HepG2 (cell line): ENCODE measurements around the gene DLX1. TPM values are rescaled to one million over a fixed set of nuclear protein-coding genes. Genes with fewer than 3 reads are reported as not detected.

ENCODE experiments used
- BCL6 ChIP-seq: IDR thresholded peaks from 2 replicates; pipeline ENCODE4 v1.6.1; 2016; ENCODE audit warnings: missing genetic modification reagents, missing compliant biosample characterization
- CBFB ChIP-seq: sonication (generic); formaldehyde crosslinking; IDR thresholded peaks from 2 replicates; pipeline ENCODE4 v1.4.0; 2020; ENCODE audit warnings: missing genetic modification reagents
- EHMT2 ChIP-seq: fragments of 200-600 bp; sonication (generic); IDR thresholded peaks from 2 replicates; pipeline ENCODE4 v1.7.0; 2017; ENCODE audit warnings: antibody characterized with exemption, low read depth, low read length, borderline replicate concordance
- FOXA1 ChIP-seq, 2 experiments: fragments of 450-650 bp in 1 of 2; sonication (generic) in 1 of 2; formaldehyde crosslinking in 1 of 2; IDR thresholded peaks; 2 replicates each; pipeline versions ENCODE4 v1.4.0 to v1.6.1; 2016 to 2020; ENCODE audit warnings: missing genetic modification reagents in 1 of 2
- HOXA7 ChIP-seq: sonication (generic); formaldehyde crosslinking; IDR thresholded peaks from 2 replicates; pipeline ENCODE4 v1.8.1; 2022; ENCODE audit warnings: mild to moderate bottlenecking, missing genetic modification reagents, moderate library complexity
- MAF1 ChIP-seq: sonication (generic); formaldehyde crosslinking; IDR thresholded peaks from 2 replicates; pipeline ENCODE4 v1.5.0; 2020; ENCODE audit warnings: missing genetic modification reagents, borderline replicate concordance
- SMYD3 ChIP-seq: sonication (generic); formaldehyde crosslinking; IDR thresholded peaks from 2 replicates; pipeline ENCODE4 v1.8.1; 2023; ENCODE audit warnings: mild to moderate bottlenecking, missing genetic modification reagents
- SP1 ChIP-seq, 2 experiments: fragments of 450-650 bp in 1 of 2; sonication (generic) in 1 of 2; formaldehyde crosslinking in 1 of 2; IDR thresholded peaks; 2 replicates each; pipeline versions ENCODE4 v1.4.0 to v1.6.1; 2016 to 2020; ENCODE audit warnings: missing genetic modification reagents in 1 of 2
- TCF7L2 ChIP-seq: IDR thresholded peaks from 2 replicates; pipeline ENCODE4 v1.6.1; 2011; ENCODE audit warnings: mild to moderate bottlenecking, low read depth, low read length, moderate library complexity
- U2AF1 ChIP-seq: fragments of 200-400 bp; formaldehyde crosslinking; optimal IDR thresholded peaks from 2 replicates; pipeline ENCODE3; 2017; ENCODE audit warnings: mild to moderate bottlenecking, low read depth, low read length
- ZNF724P ChIP-seq: sonication (generic); formaldehyde crosslinking; IDR thresholded peaks from 2 replicates; pipeline ENCODE4 v1.8.0; 2022; ENCODE audit warnings: missing genetic modification reagents, borderline replicate concordance
- polyA plus RNA-seq, 8 experiments: library from polyadenylated mRNA; depleted of rRNA in 3 of 8; stranded (reverse) in 7 of 8; unstranded in 1 of 8; fragments of >200 nt; fragmentation: Illumina TruSeq in 4 of 8; extraction: Trizol in 4 of 8; gene quantifications; 2 replicates each; pipeline versions ENCODE4 v1.2.1 to v1.2.3, GENCODE V29; 2011 to 2016; ENCODE audit warnings: low read depth in 4 of 8, missing spikeins in 1 of 8, mixed read lengths in 1 of 8; ENCODE audit not compliant: insufficient read depth in 1 of 8
- total RNA-seq, 5 experiments: library from RNA; depleted of rRNA; stranded (reverse); fragments of >200 nt; fragmentation: Illumina TruSeq; extraction: Trizol; gene quantifications; 2 replicates each; pipeline ENCODE4 v1.2.3, GENCODE V29; 2016; ENCODE audit warnings: low read depth in 1 of 5
- TF ChIP-seq, protein P1 (sequence below): sonication (generic); formaldehyde crosslinking; IDR thresholded peaks from 2 replicates; pipeline ENCODE4 v1.5.0; 2020; ENCODE audit warnings: mild to moderate bottlenecking, missing genetic modification reagents, borderline replicate concordance
- TF ChIP-seq, protein P2 (sequence below): conservative IDR thresholded peaks from 2 replicates; pipeline ENCODE4 v1.6.1; 2018; ENCODE audit warnings: missing genetic modification reagents
- TF ChIP-seq, protein P3 (sequence below): sonication (generic); formaldehyde crosslinking; IDR thresholded peaks from 2 replicates; pipeline ENCODE4 v1.5.1; 2020; ENCODE audit warnings: missing genetic modification reagents, mild to moderate bottlenecking, borderline replicate concordance
- TF ChIP-seq, protein P4 (sequence below): sonication (generic); formaldehyde crosslinking; conservative IDR thresholded peaks from 2 replicates; pipeline ENCODE4 v1.8.1; 2023; ENCODE audit warnings: missing genetic modification reagents
- TF ChIP-seq, protein P5 (sequence below): sonication (generic); formaldehyde crosslinking; IDR thresholded peaks from 2 replicates; pipeline ENCODE4 v1.5.0; 2020; ENCODE audit warnings: missing genetic modification reagents

Gene DLX1
- total and polyA plus RNA-seq, 2 of the 13 experiments (the other 11 are each of a cell fraction or from before 2014, with no cell fraction given) = 0.18 to 0.86 TPM

DNA sequence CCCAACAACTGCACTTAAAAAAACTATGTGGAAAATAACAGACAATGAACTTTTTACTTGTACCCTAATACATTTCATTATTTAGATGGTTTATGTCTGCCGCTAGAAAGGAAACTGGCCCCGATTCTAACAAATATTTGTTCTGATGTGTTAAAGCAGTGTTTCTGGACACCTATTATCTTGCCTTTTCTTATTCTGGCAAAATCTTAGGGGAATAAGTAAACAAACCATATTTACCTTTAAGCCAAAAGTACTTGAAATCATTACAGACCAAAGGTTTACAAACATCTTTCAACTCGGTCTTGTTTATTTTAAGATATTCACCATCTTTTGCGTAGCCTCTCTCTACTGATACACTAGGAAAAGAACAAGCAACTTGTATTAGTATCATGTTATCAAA is 11.8 kb upstream of the DLX1 start (continued):
- TF ChIP-seq, protein P1, sequence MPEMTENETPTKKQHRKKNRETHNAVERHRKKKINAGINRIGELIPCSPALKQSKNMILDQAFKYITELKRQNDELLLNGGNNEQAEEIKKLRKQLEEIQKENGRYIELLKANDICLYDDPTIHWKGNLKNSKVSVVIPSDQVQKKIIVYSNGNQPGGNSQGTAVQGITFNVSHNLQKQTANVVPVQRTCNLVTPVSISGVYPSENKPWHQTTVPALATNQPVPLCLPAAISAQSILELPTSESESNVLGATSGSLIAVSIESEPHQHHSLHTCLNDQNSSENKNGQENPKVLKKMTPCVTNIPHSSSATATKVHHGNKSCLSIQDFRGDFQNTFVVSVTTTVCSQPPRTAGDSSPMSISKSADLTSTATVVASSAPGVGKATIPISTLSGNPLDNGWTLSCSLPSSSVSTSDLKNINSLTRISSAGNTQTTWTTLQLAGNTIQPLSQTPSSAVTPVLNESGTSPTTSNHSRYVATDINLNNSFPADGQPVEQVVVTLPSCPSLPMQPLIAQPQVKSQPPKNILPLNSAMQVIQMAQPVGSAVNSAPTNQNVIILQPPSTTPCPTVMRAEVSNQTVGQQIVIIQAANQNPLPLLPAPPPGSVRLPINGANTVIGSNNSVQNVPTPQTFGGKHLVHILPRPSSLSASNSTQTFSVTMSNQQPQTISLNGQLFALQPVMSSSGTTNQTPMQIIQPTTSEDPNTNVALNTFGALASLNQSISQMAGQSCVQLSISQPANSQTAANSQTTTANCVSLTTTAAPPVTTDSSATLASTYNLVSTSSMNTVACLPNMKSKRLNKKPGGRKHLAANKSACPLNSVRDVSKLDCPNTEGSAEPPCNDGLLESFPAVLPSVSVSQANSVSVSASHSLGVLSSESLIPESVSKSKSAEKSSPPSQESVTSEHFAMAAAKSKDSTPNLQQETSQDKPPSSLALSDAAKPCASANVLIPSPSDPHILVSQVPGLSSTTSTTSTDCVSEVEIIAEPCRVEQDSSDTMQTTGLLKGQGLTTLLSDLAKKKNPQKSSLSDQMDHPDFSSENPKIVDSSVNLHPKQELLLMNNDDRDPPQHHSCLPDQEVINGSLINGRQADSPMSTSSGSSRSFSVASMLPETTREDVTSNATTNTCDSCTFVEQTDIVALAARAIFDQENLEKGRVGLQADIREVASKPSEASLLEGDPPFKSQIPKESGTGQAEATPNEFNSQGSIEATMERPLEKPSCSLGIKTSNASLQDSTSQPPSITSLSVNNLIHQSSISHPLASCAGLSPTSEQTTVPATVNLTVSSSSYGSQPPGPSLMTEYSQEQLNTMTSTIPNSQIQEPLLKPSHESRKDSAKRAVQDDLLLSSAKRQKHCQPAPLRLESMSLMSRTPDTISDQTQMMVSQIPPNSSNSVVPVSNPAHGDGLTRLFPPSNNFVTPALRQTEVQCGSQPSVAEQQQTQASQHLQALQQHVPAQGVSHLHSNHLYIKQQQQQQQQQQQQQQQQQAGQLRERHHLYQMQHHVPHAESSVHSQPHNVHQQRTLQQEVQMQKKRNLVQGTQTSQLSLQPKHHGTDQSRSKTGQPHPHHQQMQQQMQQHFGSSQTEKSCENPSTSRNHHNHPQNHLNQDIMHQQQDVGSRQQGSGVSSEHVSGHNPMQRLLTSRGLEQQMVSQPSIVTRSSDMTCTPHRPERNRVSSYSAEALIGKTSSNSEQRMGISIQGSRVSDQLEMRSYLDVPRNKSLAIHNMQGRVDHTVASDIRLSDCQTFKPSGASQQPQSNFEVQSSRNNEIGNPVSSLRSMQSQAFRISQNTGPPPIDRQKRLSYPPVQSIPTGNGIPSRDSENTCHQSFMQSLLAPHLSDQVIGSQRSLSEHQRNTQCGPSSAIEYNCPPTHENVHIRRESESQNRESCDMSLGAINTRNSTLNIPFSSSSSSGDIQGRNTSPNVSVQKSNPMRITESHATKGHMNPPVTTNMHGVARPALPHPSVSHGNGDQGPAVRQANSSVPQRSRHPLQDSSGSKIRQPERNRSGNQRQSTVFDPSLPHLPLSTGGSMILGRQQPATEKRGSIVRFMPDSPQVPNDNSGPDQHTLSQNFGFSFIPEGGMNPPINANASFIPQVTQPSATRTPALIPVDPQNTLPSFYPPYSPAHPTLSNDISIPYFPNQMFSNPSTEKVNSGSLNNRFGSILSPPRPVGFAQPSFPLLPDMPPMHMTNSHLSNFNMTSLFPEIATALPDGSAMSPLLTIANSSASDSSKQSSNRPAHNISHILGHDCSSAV (CRISPR knock-in tag) = no peak
- no peak for TF ChIP-seq CBFB (CRISPR knock-in tag)
- peak; percentile 54; the same call in 1 of the 2 replicates for TF ChIP-seq TCF7L2
- TF ChIP-seq BCL6 (CRISPR knock-in tag) = peak; percentile 48; the same call in 1 of the 2 replicates
- TF ChIP-seq, protein P2, sequence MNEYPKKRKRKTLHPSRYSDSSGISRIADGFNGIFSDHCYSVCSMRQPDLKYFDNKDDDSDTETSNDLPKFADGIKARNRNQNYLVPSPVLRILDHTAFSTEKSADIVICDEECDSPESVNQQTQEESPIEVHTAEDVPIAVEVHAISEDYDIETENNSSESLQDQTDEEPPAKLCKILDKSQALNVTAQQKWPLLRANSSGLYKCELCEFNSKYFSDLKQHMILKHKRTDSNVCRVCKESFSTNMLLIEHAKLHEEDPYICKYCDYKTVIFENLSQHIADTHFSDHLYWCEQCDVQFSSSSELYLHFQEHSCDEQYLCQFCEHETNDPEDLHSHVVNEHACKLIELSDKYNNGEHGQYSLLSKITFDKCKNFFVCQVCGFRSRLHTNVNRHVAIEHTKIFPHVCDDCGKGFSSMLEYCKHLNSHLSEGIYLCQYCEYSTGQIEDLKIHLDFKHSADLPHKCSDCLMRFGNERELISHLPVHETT (CRISPR knock-in tag) = no peak
- TF ChIP-seq MAF1 = no peak
- TF ChIP-seq, protein P3, sequence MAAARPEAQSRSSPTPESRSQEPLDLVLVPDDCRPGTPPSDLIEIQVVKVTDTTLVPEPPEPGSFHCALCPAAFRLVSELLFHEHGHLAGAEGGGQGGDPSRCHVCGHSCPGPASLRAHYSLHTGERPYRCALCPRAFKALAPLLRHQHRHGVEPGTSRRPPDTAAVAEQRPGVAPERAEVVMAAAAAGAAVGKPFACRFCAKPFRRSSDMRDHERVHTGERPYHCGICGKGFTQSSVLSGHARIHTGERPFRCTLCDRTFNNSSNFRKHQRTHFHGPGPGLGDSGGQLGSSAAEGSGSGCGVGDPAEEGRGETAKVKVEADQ (CRISPR knock-in tag) = no peak
- TF ChIP-seq, protein P4, sequence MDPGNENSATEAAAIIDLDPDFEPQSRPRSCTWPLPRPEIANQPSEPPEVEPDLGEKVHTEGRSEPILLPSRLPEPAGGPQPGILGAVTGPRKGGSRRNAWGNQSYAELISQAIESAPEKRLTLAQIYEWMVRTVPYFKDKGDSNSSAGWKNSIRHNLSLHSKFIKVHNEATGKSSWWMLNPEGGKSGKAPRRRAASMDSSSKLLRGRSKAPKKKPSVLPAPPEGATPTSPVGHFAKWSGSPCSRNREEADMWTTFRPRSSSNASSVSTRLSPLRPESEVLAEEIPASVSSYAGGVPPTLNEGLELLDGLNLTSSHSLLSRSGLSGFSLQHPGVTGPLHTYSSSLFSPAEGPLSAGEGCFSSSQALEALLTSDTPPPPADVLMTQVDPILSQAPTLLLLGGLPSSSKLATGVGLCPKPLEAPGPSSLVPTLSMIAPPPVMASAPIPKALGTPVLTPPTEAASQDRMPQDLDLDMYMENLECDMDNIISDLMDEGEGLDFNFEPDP (CRISPR knock-in tag) = no peak
- TF ChIP-seq FOXA1 (IDR thresholded peaks at IDR 0.05) = no peak
- peak; percentile 26; the same call in 1 of the 2 replicates for TF ChIP-seq FOXA1 (CRISPR knock-in tag; IDR thresholded peaks at IDR 0.05)
- no peak for TF ChIP-seq U2AF1
- TF ChIP-seq ZNF724P (CRISPR knock-in tag) = no peak
- no peak for TF ChIP-seq EHMT2
- no peak for TF ChIP-seq HOXA7 (CRISPR knock-in tag)
- TF ChIP-seq, protein P5, sequence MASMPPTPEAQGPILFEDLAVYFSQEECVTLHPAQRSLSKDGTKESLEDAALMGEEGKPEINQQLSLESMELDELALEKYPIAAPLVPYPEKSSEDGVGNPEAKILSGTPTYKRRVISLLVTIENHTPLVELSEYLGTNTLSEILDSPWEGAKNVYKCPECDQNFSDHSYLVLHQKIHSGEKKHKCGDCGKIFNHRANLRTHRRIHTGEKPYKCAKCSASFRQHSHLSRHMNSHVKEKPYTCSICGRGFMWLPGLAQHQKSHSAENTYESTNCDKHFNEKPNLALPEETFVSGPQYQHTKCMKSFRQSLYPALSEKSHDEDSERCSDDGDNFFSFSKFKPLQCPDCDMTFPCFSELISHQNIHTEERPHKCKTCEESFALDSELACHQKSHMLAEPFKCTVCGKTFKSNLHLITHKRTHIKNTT = no peak
- TF ChIP-seq SP1 (IDR thresholded peaks at IDR 0.05) = no peak
- no peak for TF ChIP-seq SP1 (CRISPR knock-in tag; IDR thresholded peaks at IDR 0.05)
- TF ChIP-seq SMYD3 (CRISPR knock-in tag) = no peak
